Suprapubic skin (tissue), 4 donors: ENCODE data around the gene CTSD. TPM values are rescaled to one million over a fixed set of nuclear protein-coding genes. Genes with fewer than 3 reads are reported as not detected.

Source experiments
- DNase-seq, 2 donors: peaks; one replicate each; pipeline ENCODE4 v3.0.0-alpha.2; 2019; ENCODE audit warnings: low spot score in 2 of 2
- H3K27ac ChIP-seq: fragments of 200-600 bp; sonication (generic); one replicate; pipeline ENCODE4 v1.5.1; 2019
- H3K27me3 ChIP-seq: fragments of 200-600 bp; sonication (generic); one replicate; pipeline ENCODE4 v1.5.1; 2019
- H3K36me3 ChIP-seq: fragments of 200-600 bp; sonication (generic); one replicate; pipeline ENCODE4 v1.5.1; 2019
- H3K4me1 ChIP-seq: fragments of 200-600 bp; sonication (generic); one replicate; pipeline ENCODE4 v1.5.1; 2019
- H3K4me3 ChIP-seq: fragments of 200-600 bp; sonication (generic); one replicate; pipeline ENCODE4 v1.5.1; 2019; ENCODE audit warnings: mild to moderate bottlenecking
- H3K9me3 ChIP-seq: fragments of 200-600 bp; sonication (generic); one replicate; pipeline ENCODE4 v1.5.1; 2019
- CTCF ChIP-seq, 2 donors: fragments of 200-600 bp in 1 of 2; fragments of 450-650 bp in 1 of 2; sonication (generic) in 1 of 2; IDR thresholded peaks; one replicate each; pipeline ENCODE4 v1.5.1; 2016 to 2019; ENCODE audit warnings: antibody characterized with exemption in 2 of 2, mild to moderate bottlenecking in 1 of 2, moderate library complexity in 1 of 2
- EP300 ChIP-seq: sonication (generic); formaldehyde crosslinking; IDR thresholded peaks from one replicate; pipeline ENCODE4 v1.6.1; 2017; ENCODE audit warnings: antibody characterized with exemption
- POLR2A ChIP-seq, 2 donors: fragments of 450-650 bp; IDR thresholded peaks; one replicate each; pipeline ENCODE4 v1.6.1; 2017; ENCODE audit warnings: antibody characterized with exemption in 2 of 2, mild to moderate bottlenecking in 2 of 2, moderate library complexity in 2 of 2
- POLR2AphosphoS5 ChIP-seq, 3 donors: sonication (generic); formaldehyde crosslinking; IDR thresholded peaks; one replicate each; pipeline ENCODE4 v1.6.1; 2017; ENCODE audit warnings: antibody characterized with exemption in 3 of 3
- WGBS: methylation state at CpG from one replicate; pipeline ENCODE4 v1.1.5; 2018; 5-methylcytosine and 5-hydroxymethylcytosine counted together
- total RNA-seq, 4 donors: library from RNA; depleted of rRNA; stranded (reverse); fragments of >200 nt; gene quantifications; one replicate each; pipeline ENCODE4 v1.1.0, GENCODE V29; 2016

CTSD gene
- total RNA-seq, 4 donors from 2014 or later: 319 to 596 (median 469) TPM

- Histone ChIP-seq H3K36me3 (no peaks in the 10 kb centered on the region), H3K27ac (peak overlapping the region; percentile 25), H3K27me3 (peaks cover 4% of the 10 kb centered on the region), H3K4me3 (no peak overlapping the region), H3K9me3 (peaks cover 3% of the 10 kb centered on the region), H3K4me1 (peaks cover 17% of the 10 kb centered on the region)
- peak in 1 of 2 donors; percentile 60 for DNase-seq
- TF ChIP-seq POLR2A (IDR thresholded peaks at IDR 0.05) (no peak), POLR2AphosphoS5 (IDR thresholded peaks at IDR 0.05) (no peak), CTCF (IDR thresholded peaks at IDR 0.05) (no peak), EP300 (no peak)
- 41% methylated on average over 15 of the region's 15 CpGs for WGBS
Measured at GRCh38 chr11:1705126-1706052, 58.3 kb downstream of the CTSD start.

GRCh38 chr11:1703146-1703545 lies 60.6 kb downstream of the CTSD start:
- no peak overlapping the region for H3K27ac ChIP-seq
- H3K36me3 ChIP-seq: no peaks in the 10 kb centered on the region
- no peak overlapping the region for H3K4me3 ChIP-seq
- H3K9me3 ChIP-seq: peaks cover 3% of the 10 kb centered on the region
- peaks cover 17% of the 10 kb centered on the region for H3K4me1 ChIP-seq
- WGBS: 89% methylated on average over 6 of the region's 6 CpGs
- H3K27me3 ChIP-seq: no peaks in the 10 kb centered on the region
- peak in 1 of 2 donors; percentile 8 for DNase-seq
- TF ChIP-seq CTCF (IDR thresholded peaks at IDR 0.05): no peak
- no peak for TF ChIP-seq POLR2A (IDR thresholded peaks at IDR 0.05)
- no peak for TF ChIP-seq EP300
- TF ChIP-seq POLR2AphosphoS5 (IDR thresholded peaks at IDR 0.05): no peak

Other genes starting within 250 kb of the CTSD start
- gene DUSP8, start 191.7 kb downstream of the CTSD start, total RNA-seq: 1 to 10 TPM; 1.9 to 4.8 (median 3.0) TPM
- 1 to 10 TPM in 2 of 4 donors, not detected in 2; 1.0 to 1.2 TPM for gene KRTAP5-1, start 178.6 kb downstream of the CTSD start, total RNA-seq
- gene KRTAP5-2, start 165.6 kb downstream of the CTSD start, total RNA-seq: 10 to 100 TPM in 1 of 4 donors, 1 to 10 TPM in 2, not detected in 1; 1.7 to 12.0 (median 4.6) TPM
- 10 to 100 TPM in 1 of 4 donors, 1 to 10 TPM in 2, not detected in 1; 3.7 to 14.9 (median 4.4) TPM for gene KRTAP5-3, start 155.5 kb downstream of the CTSD start, total RNA-seq
- gene KRTAP5-4, start 141.8 kb downstream of the CTSD start, total RNA-seq: 1 to 10 TPM in 2 of 4 donors, under 1 TPM in 1, not detected in 1; 0.55 to 3.6 (median 3.5) TPM
- 1 to 10 TPM in 2 of 4 donors, under 1 TPM in 1, not detected in 1; 0.79 to 2.7 (median 1.2) TPM for gene KRTAP5-5, start 134.2 kb downstream of the CTSD start, total RNA-seq
- gene KRTAP5-6, start 66.7 kb downstream of the CTSD start, total RNA-seq: 10 to 100 TPM in 1 of 4 donors, 1 to 10 TPM in 1, not detected in 2; 2.3 to 24.1 TPM
- 1 to 10 TPM; 2.6 to 7.6 (median 6.9) TPM for gene IFITM10, start 13.3 kb downstream of the CTSD start, total RNA-seq
- gene SYT8, start 71.1 kb upstream of the CTSD start, total RNA-seq: 100 to 1,000 TPM; 141 to 280 (median 193) TPM
- gene TNNI2, start 75.1 kb upstream of the CTSD start, total RNA-seq: 10 to 100 TPM; 17.4 to 63.6 (median 27.2) TPM
- gene LSP1, start 89.2 kb upstream of the CTSD start, total RNA-seq: 100 to 1,000 TPM in 2 of 4 donors, 10 to 100 TPM in 2; 70.4 to 134 (median 107) TPM
- not detected for gene PRR33, start 128.0 kb upstream of the CTSD start, total RNA-seq
- 10 to 100 TPM in 1 of 4 donors, 1 to 10 TPM in 3; 1.5 to 12.9 (median 4.8) TPM for gene TNNT3, start 155.8 kb upstream of the CTSD start, total RNA-seq
- gene MRPL23, start 183.4 kb upstream of the CTSD start, total RNA-seq: 100 to 1,000 TPM in 2 of 4 donors, 10 to 100 TPM in 2; 76.9 to 115 (median 103) TPM
- gene H19, start 233.9 kb upstream of the CTSD start, total RNA-seq: 10 to 100 TPM; 20.0 to 62.2 (median 40.4) TPM